OCI-LY3 (cell line): ENCODE data around the gene TAS2R19.

ENCODE experiments used
- CTCF ChIP-seq: fragments of 200-600, 300-600 bp; sonication (generic); IDR thresholded peaks from 2 replicates; pipeline ENCODE4 v1.5.1; 2014; ENCODE audit warnings: antibody characterized with exemption, low read length, low read depth
- EZH2phosphoT487 ChIP-seq: fragments of 200-600 bp; shearing (Covaris generic); IDR thresholded peaks from 2 replicates; pipeline ENCODE4 v1.6.1; 2018; ENCODE audit warnings: antibody characterized with exemption, mixed run types, low read depth

GRCh38 chr12:11071414-11071813 lies 49.0 kb upstream of the TAS2R19 start:
- TF ChIP-seq CTCF (no peak), EZH2phosphoT487 (no peak)
